Right atrium auricular region (tissue), 2 donors: ENCODE data around the gene CCNT2. TPM values are rescaled to one million over a fixed set of nuclear protein-coding genes. Genes with fewer than 3 reads are reported as not detected.
"Not testable (repeated sequence)": the region's sequence is repeated elsewhere in the genome, so short reads cannot be mapped to it uniquely, and the experiment has no call there.

Experiments used
- DNase-seq: peaks from one replicate; pipeline ENCODE4 v3.0.0-alpha.2; 2019; ENCODE audit warnings: low spot score
- H3K27ac ChIP-seq, 2 donors: fragments of 200-600 bp; sonication (generic); 1 replicate in 1 of 2; 2 replicates in 1 of 2; pipeline ENCODE4 v1.5.1; 2016 to 2019
- H3K27me3 ChIP-seq, 2 donors: fragments of 200-600 bp; sonication (generic); one replicate each; pipeline versions ENCODE4 v1.5.1 to v1.6.0; 2017 to 2019
- H3K36me3 ChIP-seq: fragments of 200-600 bp; sonication (generic); one replicate; pipeline ENCODE4 v1.5.1; 2016
- H3K4me1 ChIP-seq, 2 donors: fragments of 200-600 bp; sonication (generic); one replicate each; pipeline versions ENCODE4 v1.5.1 to v1.6.0; 2017 to 2019
- H3K4me3 ChIP-seq, 2 donors: fragments of 200-600 bp; sonication (generic); 1 replicate in 1 of 2; 2 replicates in 1 of 2; pipeline ENCODE4 v1.5.1; 2017 to 2019; ENCODE audit warnings: mild to moderate bottlenecking in 1 of 2, moderate library complexity in 1 of 2
- H3K9me3 ChIP-seq, 2 donors: fragments of 200-600 bp; sonication (generic); one replicate each; pipeline ENCODE4 v1.5.1; 2019
- CTCF ChIP-seq, 2 donors: fragments of 200-600 bp; sonication (generic); IDR thresholded peaks; one replicate each; pipeline ENCODE4 v1.5.1; 2019; ENCODE audit warnings: antibody characterized with exemption in 2 of 2
- total RNA-seq, 2 donors: library from RNA; depleted of rRNA; stranded (reverse); fragments of >200 nt; gene quantifications; one replicate each; pipeline ENCODE4 v1.1.0, GENCODE V29; 2016

The CCNT2 gene
- total RNA-seq, 2 donors from 2014 or later, result 12.0 to 12.5 TPM

DNA sequence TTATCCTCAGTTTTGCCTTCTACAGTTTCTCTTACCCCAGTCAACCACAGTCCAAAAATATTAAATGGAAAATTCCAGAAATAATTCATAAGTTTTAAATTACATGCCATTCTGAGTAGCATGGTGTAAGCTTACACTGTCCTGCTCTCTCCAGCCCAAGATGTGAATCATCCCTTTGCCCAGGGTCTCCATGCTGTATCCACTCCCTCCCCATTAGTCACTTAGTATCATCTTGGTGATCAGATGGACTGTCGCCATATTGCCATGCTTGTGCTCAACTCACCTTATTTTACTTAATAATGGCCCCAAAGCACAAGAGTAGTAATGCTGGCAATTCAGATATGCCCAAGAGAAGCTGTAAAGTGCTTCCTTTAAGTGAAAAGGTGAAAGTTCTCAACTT, 18.5 kb upstream of the CCNT2 start:
- Histone ChIP-seq H3K4me3 (no peak overlapping the region), H3K4me1 (no peaks in the 10 kb centered on the region), H3K9me3 (no peaks in the 10 kb centered on the region), H3K27ac (no peak overlapping the region), H3K36me3 (no peaks in the 10 kb centered on the region), H3K27me3 (no peaks in the 10 kb centered on the region)
- no peak for DNase-seq
- no peak for TF ChIP-seq CTCF (IDR thresholded peaks at IDR 0.05)

GRCh38 chr2:134903701-134904100, 14.9 kb upstream of the CCNT2 start:
- H3K4me3 ChIP-seq, H3K9me3 ChIP-seq, H3K4me1 ChIP-seq, H3K27me3 ChIP-seq, DNase-seq, H3K27ac ChIP-seq, H3K36me3 ChIP-seq: not testable (repeated sequence)

GRCh38 chr2:134905168-134905567, 13.5 kb upstream of the CCNT2 start:
- no peaks in the 10 kb centered on the region for H3K27me3 ChIP-seq
- no peak overlapping the region for H3K4me3 ChIP-seq
- H3K27ac ChIP-seq, result no peak overlapping the region
- peaks cover 0 to 5% of the 10 kb centered on the region in 2 donors for H3K9me3 ChIP-seq
- no peak for TF ChIP-seq CTCF (IDR thresholded peaks at IDR 0.05)
- no peak for DNase-seq
- no peaks in the 10 kb centered on the region for H3K36me3 ChIP-seq
- no peaks in the 10 kb centered on the region for H3K4me1 ChIP-seq

DNA sequence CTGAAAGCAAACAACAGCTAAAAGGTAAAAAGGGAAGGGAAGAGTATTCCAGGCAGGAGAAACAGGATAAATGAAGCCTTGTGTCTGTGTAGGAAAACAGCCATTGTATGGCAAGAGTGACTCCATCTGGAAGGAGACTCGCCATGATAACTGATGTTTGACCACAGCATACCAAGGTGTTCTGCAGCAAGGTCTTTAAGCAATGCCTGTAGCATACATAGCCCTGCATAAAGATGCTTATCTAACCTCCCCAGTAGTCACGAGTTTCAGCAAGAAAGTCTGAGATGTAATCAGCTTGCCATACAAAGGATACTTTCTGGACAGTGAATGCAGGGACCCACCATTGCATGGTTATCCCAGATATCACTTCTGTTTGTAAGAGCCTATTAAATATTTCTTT, 11.9 kb upstream of the CCNT2 start:
- H3K27ac ChIP-seq, result no peak overlapping the region
- H3K27me3 ChIP-seq, result no peaks in the 10 kb centered on the region
- peaks cover 0 to 5% of the 10 kb centered on the region in 2 donors for H3K9me3 ChIP-seq
- H3K36me3 ChIP-seq, result no peaks in the 10 kb centered on the region
- H3K4me1 ChIP-seq, result no peaks in the 10 kb centered on the region
- H3K4me3 ChIP-seq, result no peak overlapping the region
- no peak for TF ChIP-seq CTCF (IDR thresholded peaks at IDR 0.05)
- no peak for DNase-seq

GRCh38 chr2:134907441-134908116, 11.0 kb upstream of the CCNT2 start:
- not testable (repeated sequence) for DNase-seq, H3K4me1 ChIP-seq, H3K4me3 ChIP-seq, H3K27ac ChIP-seq, H3K36me3 ChIP-seq, H3K9me3 ChIP-seq, H3K27me3 ChIP-seq

DNA sequence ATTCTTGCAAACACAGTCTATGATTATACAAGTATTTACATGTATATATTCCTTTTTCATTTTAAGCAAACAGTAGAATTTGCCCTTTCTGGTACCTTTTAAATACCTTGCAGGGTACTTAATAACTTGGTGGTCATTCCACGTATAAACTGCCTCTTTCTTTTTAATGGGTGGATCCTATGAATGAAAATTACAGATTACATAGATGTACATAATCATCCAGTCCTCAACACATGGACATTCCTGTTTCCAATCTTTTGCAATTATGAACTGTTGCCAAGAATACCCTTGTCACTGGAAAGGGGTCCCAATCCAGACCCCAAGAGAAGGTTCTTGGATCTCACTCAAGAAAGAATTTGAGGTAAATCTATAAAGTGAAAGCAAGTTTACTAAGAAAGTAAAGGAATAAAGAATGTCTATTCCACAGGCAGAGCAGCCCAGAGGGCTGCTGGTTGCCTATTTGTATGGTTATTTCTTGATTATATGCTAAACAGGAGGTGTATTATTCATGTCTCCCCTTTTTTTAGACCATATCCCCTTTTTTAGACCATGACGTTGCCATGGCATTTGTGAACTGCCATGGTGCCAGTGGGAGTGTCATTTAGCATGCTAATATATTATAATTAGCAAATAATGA, 7.7 kb upstream of the CCNT2 start:
- Histone ChIP-seq H3K27ac (no peak overlapping the region), H3K9me3 (peaks cover 0 to 5% of the 10 kb centered on the region in 2 donors)
- TF ChIP-seq CTCF (IDR thresholded peaks at IDR 0.05), result no peak

DNA sequence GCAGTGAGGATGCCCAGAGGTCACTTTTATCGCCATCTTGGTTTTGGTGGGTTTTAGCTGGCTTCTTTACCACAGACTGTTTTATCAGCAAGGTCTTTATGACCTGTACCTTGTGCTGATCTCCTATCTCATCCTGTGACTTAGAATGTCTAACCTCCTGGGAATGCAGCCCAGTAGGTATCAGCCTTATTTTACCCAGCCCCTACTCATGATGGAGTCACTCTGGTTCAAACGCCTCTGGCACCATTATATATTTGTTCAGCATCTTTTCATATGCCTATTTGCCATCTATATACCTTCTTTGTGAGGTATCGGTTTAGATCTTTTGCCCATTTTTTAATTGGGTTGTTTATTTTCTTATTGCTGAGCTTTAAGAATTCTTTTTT, 7.2 kb upstream of the CCNT2 start:
- Histone ChIP-seq H3K27me3 (no peaks in the 10 kb centered on the region), H3K4me1 (no peaks in the 10 kb centered on the region), H3K36me3 (no peaks in the 10 kb centered on the region), H3K27ac (no peak overlapping the region), H3K9me3 (peaks cover 0 to 5% of the 10 kb centered on the region in 2 donors), H3K4me3 (no peak overlapping the region)
- DNase-seq, result no peak
- TF ChIP-seq CTCF (IDR thresholded peaks at IDR 0.05), result no peak

More for the DNA sequence above, 7.7 kb upstream of the CCNT2 start:
- Histone ChIP-seq H3K27me3 (no peaks in the 10 kb centered on the region), H3K4me3 (no peak overlapping the region), H3K36me3 (no peaks in the 10 kb centered on the region), H3K4me1 (no peaks in the 10 kb centered on the region)
- DNase-seq, result no peak
